GM21717 (cell line): ENCODE data around the gene RPL29.
A peak's percentile ranks its signal among the peaks of the same experiment; 100 is the strongest.

Experiments used
- ATAC-seq: cut with Tn5 transposase; IDR thresholded peaks from one replicate; pipeline ENCODE4 v1.9.1; 2021; ENCODE audit warnings: mild to moderate bottlenecking, moderate library complexity; ENCODE audit not compliant: unreplicated experiment

RPL29 gene

DNA sequence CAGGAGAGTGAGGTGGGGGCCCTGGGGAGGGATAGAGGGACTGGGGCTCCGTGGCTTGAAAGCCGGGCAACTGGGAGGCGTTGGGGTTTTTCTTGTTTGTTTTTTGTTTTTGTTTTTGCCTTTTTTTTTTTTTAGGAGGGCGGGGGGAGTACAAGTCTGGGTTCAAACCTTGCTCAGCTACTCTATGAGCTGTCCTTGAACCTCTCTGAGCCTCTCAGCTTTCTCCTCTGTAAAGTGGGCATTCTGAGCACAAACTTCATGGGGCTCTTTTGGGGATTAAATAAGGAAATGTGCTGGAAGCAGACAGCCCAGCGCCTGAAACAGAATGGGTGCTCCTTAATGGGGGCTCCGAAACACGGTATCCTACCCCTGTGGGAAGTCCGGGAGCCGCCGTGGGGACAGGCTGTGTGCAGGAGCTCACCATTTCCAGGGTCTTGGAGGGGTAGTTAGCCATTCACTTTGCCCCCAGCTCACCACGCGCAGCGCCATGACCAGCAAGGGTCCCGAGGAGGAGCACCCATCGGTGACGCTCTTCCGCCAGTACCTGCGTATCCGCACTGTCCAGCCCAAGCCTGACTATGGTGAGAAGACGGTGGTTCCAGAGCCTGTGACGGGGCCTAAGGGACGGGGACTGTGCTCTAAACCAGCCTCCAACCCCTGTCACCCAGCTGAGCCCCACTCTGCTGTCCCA lies 12.0 kb downstream of the RPL29 start:
- no peak for ATAC-seq

DNA sequence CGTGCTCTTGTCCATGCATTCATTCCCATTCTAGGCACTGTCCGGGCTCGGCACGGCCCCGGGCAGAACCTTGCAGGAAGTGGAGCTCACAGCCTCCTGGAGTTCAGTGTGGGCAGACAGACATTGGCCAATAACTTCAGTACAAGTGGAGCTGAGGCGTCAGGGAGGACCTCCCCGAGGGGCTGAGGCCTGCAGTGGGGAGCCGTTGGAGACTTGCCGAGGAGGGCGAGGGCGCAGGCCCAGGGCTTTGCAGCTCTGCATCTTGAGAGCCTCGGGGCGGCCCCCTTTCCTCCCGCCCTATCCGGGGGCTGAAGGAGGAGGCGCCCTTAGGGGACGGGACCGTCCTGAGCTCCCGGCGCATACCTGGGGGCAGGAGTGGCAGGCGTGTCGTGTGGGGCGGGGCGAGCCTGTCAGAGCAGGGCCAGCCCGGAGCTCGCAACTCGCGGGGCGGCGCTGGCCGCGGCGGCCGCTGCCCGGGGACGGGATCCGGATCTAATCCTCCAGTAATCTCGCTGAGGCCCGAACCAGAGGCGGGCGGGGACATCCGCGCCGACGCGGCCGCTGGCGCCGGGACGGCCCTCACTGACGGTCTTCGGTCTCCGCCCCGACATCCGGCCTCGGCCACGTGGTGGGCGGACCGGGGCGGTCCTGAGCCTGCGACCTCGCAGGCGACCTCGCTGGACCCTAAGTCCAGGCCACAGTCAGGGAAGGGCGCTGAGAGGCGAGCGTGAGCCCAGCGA lies 12.7 kb downstream of the RPL29 start, which contains the start of gene ACY1:
TSS of gene ACY1 (plus strand) at position 698 of the 740 bp plus-strand sequence. CDS start 530 bp downstream, outside the sequence.
- peak; percentile 75 for ATAC-seq

DNA sequence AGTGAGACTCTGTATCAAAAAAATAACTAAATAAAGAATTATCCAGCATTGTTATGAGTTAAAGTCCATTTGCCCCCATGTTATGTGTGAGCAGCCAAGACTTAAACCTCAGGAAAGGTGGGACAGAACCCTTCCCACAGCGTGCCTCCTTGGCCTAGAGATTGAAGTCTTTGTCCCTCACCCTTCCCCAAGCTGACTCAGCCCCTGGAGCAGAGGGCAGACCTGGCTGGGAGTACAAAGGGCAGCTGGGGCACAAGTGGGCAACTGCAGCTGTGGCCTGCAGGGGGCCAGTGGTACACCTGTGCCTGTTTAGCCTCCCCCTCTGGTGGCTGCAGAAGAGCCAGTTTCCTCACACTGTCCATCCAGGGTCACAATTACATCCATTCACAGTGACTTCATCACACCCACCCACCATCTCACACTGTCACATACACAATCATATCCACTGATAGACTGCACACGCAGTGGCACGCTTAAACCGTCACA lies 13.3 kb downstream of the RPL29 start:
- ATAC-seq, result peak; percentile 47

DNA sequence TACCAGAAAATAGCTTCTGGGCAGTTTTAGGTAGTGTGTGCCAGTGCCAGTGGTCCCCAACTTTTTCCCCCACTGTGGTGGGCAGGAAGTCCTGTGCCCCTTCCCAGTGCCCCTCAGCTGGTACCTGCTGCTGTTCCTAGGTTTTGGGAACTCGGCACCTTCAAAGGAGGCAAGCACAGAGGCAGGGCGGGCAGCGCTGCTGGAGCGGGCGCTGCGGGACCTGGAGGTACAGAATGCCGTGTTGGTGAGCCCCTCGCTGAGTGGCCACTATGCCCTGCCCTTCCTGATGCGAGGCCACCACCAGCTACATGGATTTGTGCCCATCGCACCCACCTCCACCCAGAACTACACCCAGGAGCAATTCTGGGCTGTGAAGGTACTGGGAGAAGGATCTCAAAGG lies 15.4 kb downstream of the RPL29 start:
- ATAC-seq, result no peak

DNA sequence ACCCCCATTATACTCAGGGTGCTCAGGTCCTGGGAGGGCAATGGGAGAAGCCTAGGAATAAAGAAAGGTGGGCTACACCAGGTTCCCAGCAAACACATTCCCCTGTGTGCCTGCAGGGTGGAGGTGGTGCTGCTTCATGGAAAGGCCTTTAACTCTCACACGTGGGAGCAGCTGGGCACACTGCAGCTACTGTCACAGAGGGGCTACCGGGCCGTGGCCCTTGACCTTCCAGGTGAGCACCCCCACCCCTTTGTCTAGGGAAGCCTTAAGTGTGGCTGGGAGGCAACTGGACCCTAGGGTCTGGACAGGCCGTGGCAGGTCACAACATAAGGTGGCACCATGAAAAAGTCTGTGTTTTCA lies 17.6 kb downstream of the RPL29 start:
- no peak for ATAC-seq

DNA sequence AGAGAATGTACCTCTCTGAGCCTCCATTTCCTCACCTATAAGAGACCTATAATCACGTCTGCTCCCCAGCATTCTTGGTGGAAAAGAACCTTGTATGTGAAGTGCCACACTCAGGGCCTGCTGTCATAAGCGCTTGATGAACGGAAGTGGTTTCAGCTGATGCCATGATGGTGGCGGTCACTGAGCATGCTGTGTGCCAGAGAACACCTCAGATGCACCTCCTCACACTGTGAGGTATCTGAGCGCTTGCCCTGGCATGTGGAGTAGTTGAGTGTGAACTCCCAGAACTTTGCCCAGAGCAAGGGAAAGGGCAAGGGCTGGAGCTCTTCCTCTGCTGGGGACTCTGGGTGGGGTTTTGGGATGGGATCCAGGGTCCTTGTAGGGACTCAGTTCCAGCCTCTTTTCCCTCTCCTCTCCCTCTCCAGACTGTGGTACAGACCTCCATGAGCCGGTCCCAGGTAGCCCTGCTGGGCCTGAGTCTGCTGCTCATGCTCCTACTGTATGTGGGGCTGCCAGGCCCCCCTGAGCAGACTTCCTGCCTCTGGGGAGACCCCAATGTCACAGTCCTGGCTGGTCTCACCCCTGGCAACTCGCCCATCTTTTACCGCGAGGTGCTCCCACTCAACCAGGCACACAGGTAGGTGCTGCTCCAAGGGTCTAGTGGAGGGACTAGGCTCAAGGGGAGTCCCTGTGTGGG lies 18.1 kb downstream of the RPL29 start:
- no peak for ATAC-seq

DNA sequence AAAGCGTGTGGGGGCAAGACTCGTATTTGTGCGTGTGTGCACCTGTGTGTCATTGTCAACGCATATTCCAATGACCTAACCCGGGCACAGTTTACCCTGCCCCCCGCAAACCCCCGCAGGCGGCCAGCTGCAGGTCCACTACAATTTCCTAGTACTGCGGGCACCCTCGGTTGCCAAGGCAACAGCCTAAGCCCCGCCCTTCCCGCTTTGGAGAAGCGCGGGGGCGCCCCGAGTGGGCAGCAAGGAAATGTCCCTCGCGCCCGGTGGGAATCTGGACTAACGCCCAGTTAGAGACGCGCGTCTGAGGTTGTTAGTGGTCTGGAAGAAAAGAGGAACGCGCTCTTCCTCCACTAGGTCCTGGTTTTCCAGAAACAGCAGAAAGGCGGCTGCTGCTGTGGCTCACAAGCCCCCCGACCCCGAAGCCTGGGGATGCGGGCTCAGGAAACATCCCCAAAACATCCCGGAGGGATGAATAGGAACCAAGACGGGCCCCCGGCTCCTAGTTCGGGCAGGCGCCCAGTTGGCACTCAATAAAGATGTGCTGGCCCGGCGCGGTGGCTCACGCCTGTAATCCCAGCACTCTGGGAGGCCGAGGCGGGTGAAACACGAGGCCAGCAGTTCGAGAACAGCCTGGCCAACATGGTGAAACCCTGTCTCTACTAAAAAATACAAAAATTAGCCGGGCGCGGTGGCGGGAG lies 19.7 kb downstream of the RPL29 start:
- ATAC-seq, result no peak

DNA sequence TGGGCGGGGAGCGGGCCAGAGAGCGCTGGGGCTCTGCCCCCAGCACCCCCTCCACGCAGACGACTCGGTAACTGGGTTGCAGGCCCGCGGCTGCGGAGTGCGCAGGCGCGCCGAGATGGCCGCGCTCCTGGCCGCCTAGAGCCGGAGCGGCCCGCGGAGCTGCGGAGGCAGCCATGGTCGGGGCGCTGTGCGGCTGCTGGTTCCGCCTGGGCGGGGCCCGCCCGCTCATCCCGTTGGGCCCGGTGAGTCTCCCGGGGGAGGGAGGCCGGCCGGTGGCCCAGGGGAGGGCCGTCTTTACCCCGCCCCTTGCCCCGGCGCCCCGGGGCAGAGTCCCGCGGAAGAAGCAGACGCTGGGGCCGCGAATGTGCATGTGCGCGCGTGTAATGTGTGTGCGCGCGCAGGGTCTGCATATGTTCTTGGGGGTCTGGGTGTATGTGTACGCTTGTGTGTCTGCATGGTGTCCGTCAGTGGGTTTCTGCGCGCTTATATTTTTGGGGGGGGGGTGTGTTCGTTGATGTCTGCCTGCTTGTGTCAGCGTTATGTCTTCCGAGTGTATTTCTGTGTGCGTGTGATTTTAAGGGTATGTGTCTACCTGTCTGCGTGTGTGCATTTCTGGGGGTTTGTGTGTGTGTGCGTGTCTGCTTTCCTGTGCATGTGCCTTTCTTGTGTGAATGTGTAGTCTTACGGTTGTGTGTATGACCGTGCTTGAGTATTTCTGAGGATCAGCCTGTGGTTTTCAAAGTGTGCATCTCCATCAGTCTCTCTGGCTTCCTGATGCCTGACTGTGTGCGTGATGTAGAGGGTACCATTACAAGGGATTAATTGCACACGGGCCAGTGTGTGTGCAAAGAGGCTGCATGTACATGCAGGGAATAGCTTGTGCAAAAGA lies 20.5 kb downstream of the RPL29 start, which contains the start of gene ABHD14A:
TSS of gene ABHD14A (plus strand) at position 102 of the 889 bp plus-strand sequence. CDS start at position 174, 72 bp downstream.
- peak; percentile 42 for ATAC-seq

DNA sequence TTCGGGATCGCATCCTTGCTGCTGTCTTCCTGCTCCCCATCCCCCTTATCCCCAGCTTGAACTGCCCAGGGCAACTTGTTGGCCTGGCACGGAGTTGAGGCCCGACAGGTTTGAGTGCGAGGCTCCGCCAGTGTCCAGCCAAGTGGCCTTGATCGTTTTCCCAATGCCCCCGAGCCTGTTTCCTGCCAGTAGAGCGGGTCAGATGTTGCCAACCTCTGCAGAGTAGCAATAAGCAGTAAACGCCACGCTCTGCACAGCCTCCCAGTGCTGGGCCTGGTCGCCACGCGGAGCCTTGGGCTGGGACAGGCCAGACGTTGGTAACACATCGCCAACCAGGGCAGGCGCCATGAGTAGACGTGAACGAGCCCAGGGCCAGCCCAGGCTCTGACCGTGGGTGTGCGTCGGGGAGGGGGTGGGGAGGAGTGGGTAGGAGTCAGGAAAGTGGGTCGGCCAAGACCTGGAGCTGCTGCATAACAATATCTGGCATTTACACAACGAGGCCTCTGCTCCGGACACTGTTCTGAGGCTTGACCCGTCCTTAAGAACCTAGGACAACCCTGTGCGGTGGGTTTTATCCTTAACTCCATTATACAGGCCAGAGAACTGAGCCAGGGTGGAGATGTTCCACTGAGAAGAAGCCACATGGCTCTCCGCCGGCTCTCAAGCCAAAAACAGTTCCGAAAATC lies 21.3 kb downstream of the RPL29 start:
- ATAC-seq, result peak; percentile 13

DNA sequence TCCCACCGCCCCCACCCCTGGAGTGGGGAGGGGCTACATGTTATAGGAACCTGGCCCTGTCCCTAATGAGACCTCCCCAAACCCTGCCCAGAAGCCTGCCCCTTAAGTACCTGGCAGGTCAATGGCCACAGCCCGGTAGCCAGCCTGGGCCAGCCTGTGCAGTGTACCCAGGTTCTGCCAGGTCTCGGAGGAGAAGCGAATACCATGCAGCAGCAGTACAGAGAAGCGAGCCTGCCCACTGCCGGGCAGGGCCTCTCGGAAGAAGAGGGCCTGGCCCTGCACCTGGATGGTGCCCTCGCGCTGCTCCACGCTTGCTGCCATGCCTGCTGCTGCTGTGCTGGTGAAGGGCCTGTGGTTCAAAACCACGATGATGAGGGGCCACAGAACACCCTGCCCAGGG lies 24.3 kb downstream of the RPL29 start:
- no peak for ATAC-seq

DNA sequence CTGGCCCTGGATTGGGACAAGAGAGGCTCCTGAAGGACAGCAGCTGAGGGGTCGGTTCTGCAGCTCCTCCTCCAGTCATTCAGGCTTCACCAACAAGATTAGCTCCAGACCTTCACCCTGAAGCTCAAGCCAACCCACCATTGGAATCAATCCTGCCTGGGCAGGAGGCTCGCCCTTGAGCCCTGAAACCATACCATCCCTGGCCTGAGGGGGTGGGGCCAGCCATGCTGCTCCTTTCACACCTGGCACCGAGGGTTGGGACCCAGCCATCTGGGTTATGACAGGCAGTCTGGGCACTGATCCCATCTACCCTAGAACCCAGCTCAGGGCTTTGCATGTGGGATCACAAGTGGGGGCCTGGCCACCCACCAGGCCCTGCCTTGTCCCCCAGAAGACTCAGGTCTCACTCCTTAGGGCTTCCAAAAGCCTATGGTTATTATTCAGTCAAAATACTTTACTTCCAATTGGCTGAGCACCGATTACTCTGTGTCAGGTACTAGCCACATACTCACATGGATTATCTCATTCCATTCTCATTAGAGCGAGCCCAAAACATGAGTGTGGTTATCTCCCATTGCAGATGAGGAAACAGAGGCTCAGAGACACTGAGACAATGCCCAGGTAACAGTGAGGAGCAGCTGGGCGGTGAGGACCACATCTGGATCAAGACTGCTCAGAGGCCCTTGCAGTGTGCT lies 24.9 kb downstream of the RPL29 start:
- ATAC-seq, result no peak

DNA sequence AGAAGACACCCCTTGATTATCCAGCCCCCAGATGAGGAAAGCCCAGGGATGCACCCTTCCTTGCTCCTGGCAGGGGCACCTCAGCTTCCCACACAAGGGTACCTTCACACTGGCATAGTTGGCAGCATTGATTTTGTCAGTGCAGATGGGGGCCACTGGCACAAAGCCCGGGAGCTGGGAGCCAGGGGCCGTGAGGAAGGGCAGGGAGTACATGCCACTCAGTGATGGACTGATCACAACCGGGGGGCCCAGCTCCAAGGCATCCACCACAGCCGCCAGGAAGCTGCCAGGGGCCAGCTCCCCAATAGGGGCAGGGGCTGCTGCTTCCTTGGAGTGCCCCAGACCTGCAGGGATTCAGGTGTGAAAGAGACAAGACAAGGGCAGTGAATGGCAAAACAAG lies 25.9 kb downstream of the RPL29 start:
- ATAC-seq, result no peak

DNA sequence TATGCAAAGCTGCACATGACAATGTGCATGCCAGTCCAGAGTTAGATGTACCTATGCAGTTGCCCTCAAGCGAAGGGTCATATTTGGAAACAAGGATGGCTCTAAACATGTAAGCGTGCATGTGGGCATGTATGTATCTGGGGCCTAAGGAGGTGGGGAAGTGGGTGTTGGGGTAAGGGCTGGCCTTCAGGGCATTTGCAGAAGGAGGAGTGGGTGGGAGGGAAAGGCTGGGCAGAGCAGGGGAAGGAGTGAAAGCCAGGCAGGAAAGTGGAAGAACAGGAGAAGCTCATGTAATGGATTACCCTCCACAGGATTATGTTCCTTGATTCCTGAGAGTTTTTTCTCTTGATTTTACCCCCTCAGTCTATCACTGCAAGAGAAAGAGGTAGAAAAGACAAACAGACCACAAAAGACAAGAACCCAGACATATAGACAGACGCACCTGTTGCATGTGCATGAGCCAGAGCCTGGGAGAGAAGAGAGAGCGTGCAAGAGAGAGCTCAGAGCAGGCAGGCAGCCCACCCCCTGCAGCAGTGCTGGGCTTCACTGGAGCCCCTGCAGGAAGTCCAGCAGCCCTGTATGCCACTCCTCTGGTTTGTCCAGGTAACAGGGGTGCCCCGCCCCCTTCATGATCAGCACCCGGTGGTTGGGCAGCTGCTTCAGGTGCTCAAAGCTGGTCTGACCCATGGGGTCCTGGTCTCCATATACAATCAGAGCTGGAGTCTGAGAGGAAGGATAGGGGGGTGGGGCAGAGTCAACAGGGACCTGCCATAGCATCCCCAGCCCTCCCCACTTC lies 26.6 kb downstream of the RPL29 start:
- ATAC-seq, result no peak

DNA sequence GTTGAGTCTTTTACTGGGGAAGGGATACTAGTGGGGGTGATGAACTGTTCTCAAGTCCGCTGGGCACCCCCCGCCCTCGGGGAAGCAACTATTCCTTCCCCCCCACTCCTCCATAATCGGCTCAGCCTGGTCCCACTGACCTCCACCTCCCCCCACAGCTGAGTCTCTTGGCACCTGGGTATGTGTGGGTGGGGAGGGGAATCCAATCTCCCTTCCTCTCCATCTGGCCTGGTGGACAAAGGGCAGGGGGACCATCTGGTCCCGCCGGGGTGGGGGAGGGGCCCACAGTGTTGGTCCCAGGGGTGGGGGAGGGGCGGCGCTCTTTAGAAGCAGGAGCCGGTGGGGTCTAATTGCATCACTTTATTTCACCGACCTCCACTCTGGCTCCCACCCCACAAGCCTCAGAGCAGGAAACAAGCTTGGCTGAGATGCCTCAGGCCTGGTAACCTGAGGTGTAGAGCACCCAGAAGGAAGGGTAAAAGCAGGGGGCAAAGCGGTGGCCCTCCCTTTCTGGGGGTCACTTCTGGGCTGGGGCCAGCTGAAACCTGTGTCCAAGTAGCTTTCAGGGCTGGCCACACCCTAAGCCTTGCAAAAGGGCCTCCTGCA lies 27.4 kb downstream of the RPL29 start:
- no peak for ATAC-seq

DNA sequence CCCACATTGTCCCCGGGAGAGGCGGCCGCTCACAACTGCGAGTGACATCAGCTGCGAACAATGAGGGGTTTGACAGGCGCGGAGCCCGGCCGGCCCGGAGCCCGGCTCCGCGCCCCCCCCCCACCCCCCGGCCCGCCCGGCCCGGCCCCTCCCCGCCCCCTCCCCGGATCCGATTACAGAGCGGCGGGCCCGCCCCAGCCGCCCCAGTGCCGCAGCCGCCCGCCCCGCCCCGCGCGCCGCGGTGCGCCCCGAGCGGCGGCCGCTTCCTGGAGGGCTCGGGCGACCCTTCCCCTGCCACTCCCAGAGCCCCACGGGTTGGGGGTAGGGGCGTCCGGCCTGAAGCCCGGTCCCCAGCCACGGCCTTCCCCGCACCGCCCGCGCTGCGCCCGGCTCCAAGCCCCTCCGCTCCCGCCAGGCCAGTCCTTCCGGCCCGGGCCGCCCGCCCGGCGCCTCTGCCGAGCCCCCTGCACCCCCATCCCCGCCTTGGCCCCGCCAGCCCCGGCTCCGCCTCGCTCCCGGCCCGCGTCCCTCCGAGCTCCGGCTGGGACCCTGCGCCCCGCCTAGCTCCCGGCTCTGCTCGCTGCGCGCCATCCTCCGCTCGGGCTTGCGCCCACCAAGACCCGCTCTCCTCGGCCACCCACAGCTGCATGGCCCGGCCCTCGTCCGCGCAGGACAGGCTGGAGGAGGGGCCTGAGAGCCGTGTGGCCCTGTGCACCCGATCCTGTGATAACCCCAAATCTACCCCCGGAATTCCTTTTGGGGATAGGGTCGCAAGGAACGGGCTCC lies 28.1 kb downstream of the RPL29 start, which contains the start of gene PCBP4:
TSS of gene PCBP4 (minus strand) at position 71 of the 786 bp plus-strand sequence. CDS start 6,214 bp downstream, outside the sequence.
- no peak for ATAC-seq

DNA sequence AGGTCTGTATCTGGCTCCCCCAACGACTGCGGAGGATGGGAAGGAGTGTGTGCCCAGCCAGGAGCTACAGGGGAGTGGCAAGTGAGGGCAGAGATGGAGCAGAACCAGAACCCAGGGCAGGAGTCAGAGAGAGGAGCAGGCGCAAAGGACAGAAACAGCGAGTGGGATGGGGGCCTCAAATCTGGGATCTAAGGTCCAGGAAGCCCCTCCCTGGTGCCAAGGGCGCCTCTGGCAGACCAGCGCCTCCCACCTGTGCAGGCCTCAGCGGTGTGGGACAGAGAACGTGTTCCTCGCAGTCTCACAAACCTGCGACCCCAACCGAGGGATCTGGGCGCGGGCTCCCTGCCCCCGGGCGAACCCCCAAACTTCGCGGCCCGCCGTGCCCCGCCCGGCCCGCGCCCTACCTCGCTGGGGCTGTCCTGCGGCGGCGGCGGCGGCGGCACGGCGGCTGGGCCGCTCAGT lies 28.7 kb downstream of the RPL29 start:
- no peak for ATAC-seq

DNA sequence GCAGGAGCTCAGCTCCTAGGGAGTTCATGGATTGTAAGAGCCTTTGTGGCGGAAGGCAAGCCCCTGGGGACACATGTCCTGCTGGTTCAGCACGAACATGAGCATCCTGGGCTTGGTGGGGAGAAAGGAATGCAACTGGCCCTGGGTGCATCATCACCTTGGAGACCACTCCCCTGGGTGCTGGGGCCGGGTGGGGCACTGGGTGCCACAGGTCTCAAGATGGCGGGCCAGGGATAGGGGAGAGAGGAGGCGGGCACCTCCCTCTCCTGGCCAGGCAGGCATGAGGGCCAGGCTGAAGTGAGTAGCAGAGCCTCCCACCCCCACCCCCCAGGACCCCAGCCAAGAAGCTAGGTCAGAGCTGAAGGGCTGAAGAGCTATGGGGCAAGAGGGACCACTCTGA lies 29.2 kb downstream of the RPL29 start:
- ATAC-seq, result no peak
